GM19372 (cell line): ENCODE measurements around the gene LHFPL2.

Experiments
- ATAC-seq: cut with Tn5 transposase; IDR thresholded peaks from one replicate; pipeline ENCODE4 v1.9.1; 2021; ENCODE audit warnings: mild to moderate bottlenecking, low read depth, moderate library complexity; ENCODE audit not compliant: unreplicated experiment

The LHFPL2 gene

GRCh38 chr5:78533356-78533755 lies 115.2 kb downstream of the LHFPL2 start:
- no peak for ATAC-seq

GRCh38 chr5:78530342-78531096 lies 118.1 kb downstream of the LHFPL2 start:
- ATAC-seq, result no peak

GRCh38 chr5:78527925-78528324 lies 120.6 kb downstream of the LHFPL2 start:
- no peak for ATAC-seq

- ATAC-seq, result no peak
These were observed 121.3 kb downstream of the LHFPL2 start for GRCh38 chr5:78527054-78527859.

GRCh38 chr5:78526049-78526525 lies 122.5 kb downstream of the LHFPL2 start:
- ATAC-seq, result no peak

GRCh38 chr5:78523314-78524193 lies 125.0 kb downstream of the LHFPL2 start:
- ATAC-seq, result no peak

- no peak for ATAC-seq
These were observed 125.9 kb downstream of the LHFPL2 start for GRCh38 chr5:78522476-78523260.

- no peak for ATAC-seq
These were observed 127.1 kb downstream of the LHFPL2 start for GRCh38 chr5:78521455-78521854.

- no peak for ATAC-seq
These were observed 129.2 kb downstream of the LHFPL2 start for GRCh38 chr5:78519198-78519941.

- ATAC-seq, result no peak
These were observed 130.0 kb downstream of the LHFPL2 start for GRCh38 chr5:78518365-78519197.

- no peak for ATAC-seq
These were observed 132.9 kb downstream of the LHFPL2 start for GRCh38 chr5:78515670-78516069.

GRCh38 chr5:78514427-78515330 lies 133.9 kb downstream of the LHFPL2 start:
- ATAC-seq, result no peak

- ATAC-seq, result no peak
These were observed 135.1 kb downstream of the LHFPL2 start for GRCh38 chr5:78513441-78513840.

GRCh38 chr5:78512435-78512834 lies 136.1 kb downstream of the LHFPL2 start:
- no peak for ATAC-seq

- no peak for ATAC-seq
These were observed 137.3 kb downstream of the LHFPL2 start for GRCh38 chr5:78511121-78511906.

GRCh38 chr5:78509884-78510769 lies 138.4 kb downstream of the LHFPL2 start:
- peak; percentile 80 for ATAC-seq
